HCT116 (cell line): Measurements from ENCODE around the gene CHL1.

Experiments used
- EGR1 ChIP-seq: IDR thresholded peaks from 2 replicates; pipeline ENCODE4 v1.6.1; 2012; ENCODE audit warnings: low read depth
- ELF1 ChIP-seq: IDR thresholded peaks from 2 replicates; pipeline ENCODE4 v1.6.1; 2012; ENCODE audit warnings: low read depth, borderline replicate concordance
- SIN3A ChIP-seq: IDR thresholded peaks from 2 replicates; pipeline ENCODE4 v1.6.1; 2012; ENCODE audit warnings: low read depth
- YY1 ChIP-seq: IDR thresholded peaks from 2 replicates; pipeline ENCODE4 v1.6.1; 2011; ENCODE audit warnings: low read length, low read depth, moderate library complexity, mild to moderate bottlenecking; ENCODE audit not compliant: insufficient replicate concordance; ENCODE audit errors: extremely low read depth
- TF ChIP-seq, protein P1 (sequence below): IDR thresholded peaks from 2 replicates; pipeline ENCODE4 v1.6.1; 2012; ENCODE audit warnings: low read depth

DNA sequence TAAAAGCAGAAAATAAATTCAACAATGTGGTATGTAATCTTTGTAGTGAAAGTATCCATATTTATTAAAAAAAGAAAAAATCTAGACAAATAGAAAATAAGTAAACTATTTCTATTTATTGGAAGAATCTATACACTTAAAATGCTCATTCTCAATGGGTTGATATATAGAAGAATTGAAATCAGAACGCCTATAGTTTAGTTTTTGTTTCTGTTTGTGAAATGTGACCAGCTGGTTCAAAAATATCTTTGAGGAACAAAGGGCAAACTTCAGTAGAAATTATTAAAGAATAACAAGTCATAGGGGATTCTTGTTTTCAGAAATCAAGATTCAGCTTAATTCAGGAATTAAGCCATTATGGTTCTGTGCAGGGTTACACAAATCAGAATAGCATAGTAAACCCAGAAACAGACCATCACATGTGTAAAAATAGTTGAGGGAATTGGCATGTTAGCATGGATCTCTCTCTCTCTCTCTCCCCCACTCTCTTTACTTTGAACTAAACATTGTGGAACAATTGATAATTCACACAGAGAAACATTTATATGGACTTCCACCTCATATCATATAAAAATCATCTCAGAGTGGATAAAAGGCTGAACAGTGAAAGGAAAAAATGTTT is 134.0 kb downstream of the CHL1 start:
- TF ChIP-seq YY1 (no peak), SIN3A (no peak), EGR1 (no peak), ELF1 (no peak)
- TF ChIP-seq, protein P1, sequence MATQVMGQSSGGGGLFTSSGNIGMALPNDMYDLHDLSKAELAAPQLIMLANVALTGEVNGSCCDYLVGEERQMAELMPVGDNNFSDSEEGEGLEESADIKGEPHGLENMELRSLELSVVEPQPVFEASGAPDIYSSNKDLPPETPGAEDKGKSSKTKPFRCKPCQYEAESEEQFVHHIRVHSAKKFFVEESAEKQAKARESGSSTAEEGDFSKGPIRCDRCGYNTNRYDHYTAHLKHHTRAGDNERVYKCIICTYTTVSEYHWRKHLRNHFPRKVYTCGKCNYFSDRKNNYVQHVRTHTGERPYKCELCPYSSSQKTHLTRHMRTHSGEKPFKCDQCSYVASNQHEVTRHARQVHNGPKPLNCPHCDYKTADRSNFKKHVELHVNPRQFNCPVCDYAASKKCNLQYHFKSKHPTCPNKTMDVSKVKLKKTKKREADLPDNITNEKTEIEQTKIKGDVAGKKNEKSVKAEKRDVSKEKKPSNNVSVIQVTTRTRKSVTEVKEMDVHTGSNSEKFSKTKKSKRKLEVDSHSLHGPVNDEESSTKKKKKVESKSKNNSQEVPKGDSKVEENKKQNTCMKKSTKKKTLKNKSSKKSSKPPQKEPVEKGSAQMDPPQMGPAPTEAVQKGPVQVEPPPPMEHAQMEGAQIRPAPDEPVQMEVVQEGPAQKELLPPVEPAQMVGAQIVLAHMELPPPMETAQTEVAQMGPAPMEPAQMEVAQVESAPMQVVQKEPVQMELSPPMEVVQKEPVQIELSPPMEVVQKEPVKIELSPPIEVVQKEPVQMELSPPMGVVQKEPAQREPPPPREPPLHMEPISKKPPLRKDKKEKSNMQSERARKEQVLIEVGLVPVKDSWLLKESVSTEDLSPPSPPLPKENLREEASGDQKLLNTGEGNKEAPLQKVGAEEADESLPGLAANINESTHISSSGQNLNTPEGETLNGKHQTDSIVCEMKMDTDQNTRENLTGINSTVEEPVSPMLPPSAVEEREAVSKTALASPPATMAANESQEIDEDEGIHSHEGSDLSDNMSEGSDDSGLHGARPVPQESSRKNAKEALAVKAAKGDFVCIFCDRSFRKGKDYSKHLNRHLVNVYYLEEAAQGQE, result no peak
